T-helper 2 cell (primary cell): ENCODE data around the gene CISH.

ENCODE experiments used
- DNase-seq, 5 experiments: peaks; one replicate each; pipeline versions ENCODE4 v3.0.0 to v3.0.0-alpha.2; 2012 to 2022

The CISH gene

GRCh38 chr3:50599115-50599715, 12.4 kb downstream of the CISH start:
- no peak for DNase-seq

GRCh38 chr3:50594253-50594785, 17.3 kb downstream of the CISH start:
- DNase-seq = peak in 1 of 5 experiments; percentile 61

- no peak for DNase-seq
These were observed 19.0 kb downstream of the CISH start for GRCh38 chr3:50592568-50592967.

- peak in 1 of 5 experiments; percentile 69 for DNase-seq
These were observed 20.3 kb downstream of the CISH start for GRCh38 chr3:50591196-50591741.

GRCh38 chr3:50588759-50589433, 22.7 kb downstream of the CISH start:
- DNase-seq = peak in 1 of 5 experiments; percentile 56

GRCh38 chr3:50587806-50588758, 23.5 kb downstream of the CISH start:
- DNase-seq = peak in 3 of 5 experiments; percentile 80 to 93 (median 82)

GRCh38 chr3:50587373-50587772, 24.2 kb downstream of the CISH start:
- no peak for DNase-seq

GRCh38 chr3:50586763-50587070, 24.9 kb downstream of the CISH start:
- DNase-seq = no peak

GRCh38 chr3:50585919-50586762, 25.4 kb downstream of the CISH start:
- DNase-seq = peak in 1 of 5 experiments; percentile 47

GRCh38 chr3:50584391-50584790, 27.2 kb downstream of the CISH start:
- DNase-seq = no peak

GRCh38 chr3:50583897-50584296, 27.7 kb downstream of the CISH start:
- DNase-seq = no peak

- DNase-seq = no peak
These were observed 29.5 kb downstream of the CISH start for GRCh38 chr3:50582083-50582482.

- DNase-seq = no peak
These were observed 30.1 kb downstream of the CISH start for GRCh38 chr3:50581459-50581842.

- peak in 1 of 5 experiments; percentile 45 for DNase-seq
These were observed 30.7 kb downstream of the CISH start for GRCh38 chr3:50580683-50581458.

GRCh38 chr3:50577348-50577747, 34.2 kb downstream of the CISH start:
- no peak for DNase-seq

- DNase-seq = no peak
These were observed 36.2 kb downstream of the CISH start for GRCh38 chr3:50575372-50575771.

- DNase-seq = peak in 2 of 5 experiments; percentile 27 to 85
These were observed 37.1 kb downstream of the CISH start for GRCh38 chr3:50574444-50574831.

GRCh38 chr3:50573566-50574443, 37.8 kb downstream of the CISH start:
- DNase-seq = peak in 3 of 5 experiments; percentile 47 to 99 (median 65)

GRCh38 chr3:50572801-50573371, 38.7 kb downstream of the CISH start:
- DNase-seq = peak in 1 of 5 experiments; percentile 48

- DNase-seq = peak; percentile 54 to 87 (median 71)
These were observed 39.4 kb downstream of the CISH start for GRCh38 chr3:50572158-50572557.
